Liver (tissue), 9 donors: ENCODE results near the gene SAFB. TPM values are rescaled to one million over a fixed set of nuclear protein-coding genes. Genes with fewer than 3 reads are reported as not detected.

Source experiments
- DNase-seq: peaks from one replicate; pipeline ENCODE4 v3.0.0-alpha.2; 2017; ENCODE audit warnings: low spot score
- H3K27ac ChIP-seq, 2 donors: one replicate each; pipeline ENCODE4 v1.7.0; 2013; ENCODE audit warnings: inconsistent platforms in 2 of 2, low read length in 2 of 2, control low read depth in 1 of 2, low read depth in 1 of 2, mild to moderate bottlenecking in 1 of 2
- H3K27me3 ChIP-seq, 4 donors: one replicate each; pipeline versions ENCODE4 v1.6.1 to v1.7.0; 2013; ENCODE audit warnings: low read length in 3 of 4, inconsistent platforms in 1 of 4, mild to moderate bottlenecking in 1 of 4, moderate library complexity in 1 of 4; ENCODE audit not compliant: control insufficient read depth in 4 of 4, insufficient read depth in 4 of 4
- H3K36me3 ChIP-seq, 4 donors: one replicate each; pipeline versions ENCODE4 v1.6.1 to v1.7.0; 2013; ENCODE audit warnings: low read length in 3 of 4, mild to moderate bottlenecking in 3 of 4, low read depth in 1 of 4, moderate library complexity in 1 of 4; ENCODE audit not compliant: control insufficient read depth in 4 of 4, insufficient read depth in 3 of 4
- H3K4me1 ChIP-seq, 4 donors: one replicate each; pipeline versions ENCODE4 v1.6.1 to v1.7.0; 2013; ENCODE audit warnings: low read length in 3 of 4, mild to moderate bottlenecking in 3 of 4, moderate library complexity in 1 of 4; ENCODE audit not compliant: control insufficient read depth in 4 of 4, insufficient read depth in 4 of 4
- H3K4me3 ChIP-seq, 3 donors: one replicate each; pipeline versions ENCODE4 v1.6.1 to v1.7.0; 2013; ENCODE audit warnings: low read length in 3 of 3, control low read depth in 1 of 3, low read depth in 1 of 3, mild to moderate bottlenecking in 1 of 3
- H3K9ac ChIP-seq, 2 donors: one replicate each; pipeline ENCODE4 v1.7.0; 2013; ENCODE audit warnings: low read length in 2 of 2, mild to moderate bottlenecking in 2 of 2, moderate library complexity in 2 of 2, control low read depth in 1 of 2, low read depth in 1 of 2
- H3K9me3 ChIP-seq, 4 donors: one replicate each; pipeline versions ENCODE4 v1.6.1 to v1.7.0; 2013; ENCODE audit warnings: low read length in 3 of 4; ENCODE audit not compliant: control insufficient read depth in 4 of 4
- EGR1 ChIP-seq, 2 donors: IDR thresholded peaks; 2 replicates each; pipeline ENCODE4 v1.6.1; 2016 to 2018; ENCODE audit warnings: antibody characterized with exemption in 2 of 2, low read depth in 2 of 2
- FOXA1 ChIP-seq: IDR thresholded peaks from 2 replicates; pipeline ENCODE4 v1.6.1; 2016; ENCODE audit warnings: antibody characterized with exemption
- FOXA2 ChIP-seq: IDR thresholded peaks from 2 replicates; pipeline ENCODE4 v1.6.1; 2016; ENCODE audit warnings: antibody characterized with exemption
- GABPA ChIP-seq, 2 donors: IDR thresholded peaks in 1 of 2; conservative IDR thresholded peaks in 1 of 2; 2 replicates each; pipeline ENCODE4 v1.6.1; 2016; ENCODE audit warnings: antibody characterized with exemption in 2 of 2, mild to moderate bottlenecking in 1 of 2, moderate library complexity in 1 of 2
- HNF4A ChIP-seq, 2 donors: conservative IDR thresholded peaks; 2 replicates each; pipeline ENCODE4 v1.6.1; 2016; ENCODE audit warnings: antibody characterized with exemption in 2 of 2, mild to moderate bottlenecking in 2 of 2
- HNF4G ChIP-seq: IDR thresholded peaks from 2 replicates; pipeline ENCODE4 v1.6.1; 2016; ENCODE audit warnings: antibody characterized with exemption
- JUND ChIP-seq, 2 donors: IDR thresholded peaks; 2 replicates each; pipeline ENCODE4 v1.6.1; 2016; ENCODE audit warnings: antibody characterized with exemption in 2 of 2
- NR2F2 ChIP-seq: IDR thresholded peaks from 2 replicates; pipeline ENCODE4 v1.6.1; 2016; ENCODE audit warnings: antibody characterized with exemption
- RAD21 ChIP-seq, 2 donors: IDR thresholded peaks; 2 replicates each; pipeline ENCODE4 v1.6.1; 2016; ENCODE audit warnings: antibody characterized with exemption in 2 of 2, mild to moderate bottlenecking in 2 of 2
- RXRA ChIP-seq, 2 donors: IDR thresholded peaks; 2 replicates each; pipeline ENCODE4 v1.6.1; 2017 to 2018; ENCODE audit warnings: antibody characterized with exemption in 2 of 2, mild to moderate bottlenecking in 1 of 2
- SP1 ChIP-seq: IDR thresholded peaks from 2 replicates; pipeline ENCODE4 v1.6.1; 2018; ENCODE audit warnings: antibody characterized with exemption, mild to moderate bottlenecking
- TAF1 ChIP-seq: conservative IDR thresholded peaks from 2 replicates; pipeline ENCODE4 v1.6.1; 2016; ENCODE audit warnings: antibody characterized with exemption, mild to moderate bottlenecking
- YY1 ChIP-seq: IDR thresholded peaks from 2 replicates; pipeline ENCODE4 v1.6.1; 2016; ENCODE audit warnings: antibody characterized with exemption, mild to moderate bottlenecking
- WGBS: extraction: QIAGEN DNeasy Blood & Tissue Kit; methylation state at CpG from one replicate; pipeline ENCODE4 v1.1.7; 2013; 5-methylcytosine and 5-hydroxymethylcytosine counted together
- polyA plus RNA-seq, 2 donors: library from polyadenylated mRNA; stranded (reverse) in 1 of 2; unstranded in 1 of 2; fragments of 200-250 nt in 1 of 2; fragments of >200 nt in 1 of 2; fragmentation: Nextera tagmentation in 1 of 2; extraction: Ambion mirVana in 1 of 2; gene quantifications; one replicate each; pipeline versions ENCODE4 v1.2.1 to v1.2.3, GENCODE V29; 2013 to 2015
- total RNA-seq, 2 donors: library from RNA; depleted of rRNA; stranded (reverse); fragments of >200 nt; gene quantifications; one replicate each; pipeline ENCODE4 v1.2.3, GENCODE V29; 2014
- TF ChIP-seq, protein P1 (sequence below): fragments of 150-350 bp; IDR thresholded peaks from 2 replicates; pipeline ENCODE4 v1.5.1; 2017; ENCODE audit warnings: improper control_type of control experiment, low read depth, low read length; ENCODE audit not compliant: missing input control
- TF ChIP-seq, protein P2 (sequence below): IDR thresholded peaks from 2 replicates; pipeline ENCODE4 v1.6.1; 2016; ENCODE audit warnings: antibody characterized with exemption
- TF ChIP-seq, protein P3 (sequence below): IDR thresholded peaks from 2 replicates; pipeline ENCODE4 v1.6.1; 2016; ENCODE audit warnings: antibody characterized with exemption
- TF ChIP-seq, protein P4 (sequence below): IDR thresholded peaks from 2 replicates; pipeline ENCODE4 v1.6.1; 2016; ENCODE audit warnings: antibody characterized with exemption
- TF ChIP-seq, protein P5 (sequence below): IDR thresholded peaks from 2 replicates; pipeline ENCODE4 v1.6.1; 2016; ENCODE audit warnings: antibody characterized with exemption, mild to moderate bottlenecking
- donor health status: healthy.
- donor health status: healthy.
- donor health status: healthy.
- donor health status: healthy.
- donor health status: healthy.

The SAFB gene
- total and polyA plus RNA-seq, 4 donors = 16.5 to 65.0 (median 38.5) TPM

DNA sequence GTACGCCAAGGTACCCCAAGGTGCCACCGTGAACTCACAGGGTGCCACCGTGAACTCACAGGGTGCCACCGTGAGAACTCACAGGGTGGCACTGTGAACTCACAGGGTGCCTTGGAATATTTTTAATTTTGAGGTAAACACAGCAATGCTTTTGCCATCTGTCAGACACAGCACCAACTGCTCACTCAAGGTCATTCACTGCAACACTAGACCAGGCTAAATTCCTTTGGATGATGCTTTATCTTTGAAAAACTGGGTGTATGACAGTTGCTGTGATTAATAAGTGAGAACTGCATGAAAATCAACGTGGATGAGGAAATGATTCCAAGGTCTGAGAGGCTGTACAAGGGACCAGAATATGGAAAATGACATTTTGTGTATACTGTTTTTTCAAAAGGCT is 19.3 kb upstream of the SAFB start:
- no peak overlapping the region for H3K9ac ChIP-seq
- no peaks in the 10 kb centered on the region for H3K4me1 ChIP-seq
- H3K36me3 ChIP-seq = peaks cover 28 to 87% (median 79%) of the 10 kb centered on the region in 4 donors
- H3K27me3 ChIP-seq = no peaks in the 10 kb centered on the region
- no peaks in the 10 kb centered on the region for H3K9me3 ChIP-seq
- H3K27ac ChIP-seq = no peak overlapping the region
- no peak overlapping the region for H3K4me3 ChIP-seq
- TF ChIP-seq RXRA (IDR thresholded peaks at IDR 0.05) = no peak
- no peak for TF ChIP-seq SP1
- TF ChIP-seq JUND (IDR thresholded peaks at IDR 0.05) = no peak
- TF ChIP-seq, protein P1, sequence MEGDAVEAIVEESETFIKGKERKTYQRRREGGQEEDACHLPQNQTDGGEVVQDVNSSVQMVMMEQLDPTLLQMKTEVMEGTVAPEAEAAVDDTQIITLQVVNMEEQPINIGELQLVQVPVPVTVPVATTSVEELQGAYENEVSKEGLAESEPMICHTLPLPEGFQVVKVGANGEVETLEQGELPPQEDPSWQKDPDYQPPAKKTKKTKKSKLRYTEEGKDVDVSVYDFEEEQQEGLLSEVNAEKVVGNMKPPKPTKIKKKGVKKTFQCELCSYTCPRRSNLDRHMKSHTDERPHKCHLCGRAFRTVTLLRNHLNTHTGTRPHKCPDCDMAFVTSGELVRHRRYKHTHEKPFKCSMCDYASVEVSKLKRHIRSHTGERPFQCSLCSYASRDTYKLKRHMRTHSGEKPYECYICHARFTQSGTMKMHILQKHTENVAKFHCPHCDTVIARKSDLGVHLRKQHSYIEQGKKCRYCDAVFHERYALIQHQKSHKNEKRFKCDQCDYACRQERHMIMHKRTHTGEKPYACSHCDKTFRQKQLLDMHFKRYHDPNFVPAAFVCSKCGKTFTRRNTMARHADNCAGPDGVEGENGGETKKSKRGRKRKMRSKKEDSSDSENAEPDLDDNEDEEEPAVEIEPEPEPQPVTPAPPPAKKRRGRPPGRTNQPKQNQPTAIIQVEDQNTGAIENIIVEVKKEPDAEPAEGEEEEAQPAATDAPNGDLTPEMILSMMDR = no peak
- no peak for TF ChIP-seq HNF4G
- no peak for TF ChIP-seq FOXA2
- TF ChIP-seq EGR1 (IDR thresholded peaks at IDR 0.05; ENCODE audit: low read depth in 2 of 2) = no peak
- no peak for TF ChIP-seq YY1
- TF ChIP-seq GABPA (IDR thresholded peaks at IDR 0.05 in 1 of 2, conservative IDR thresholded peaks at IDR 0.05 in 1 of 2) = no peak
- TF ChIP-seq, protein P2, sequence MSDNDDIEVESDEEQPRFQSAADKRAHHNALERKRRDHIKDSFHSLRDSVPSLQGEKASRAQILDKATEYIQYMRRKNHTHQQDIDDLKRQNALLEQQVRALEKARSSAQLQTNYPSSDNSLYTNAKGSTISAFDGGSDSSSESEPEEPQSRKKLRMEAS = no peak
- TF ChIP-seq, protein P3, sequence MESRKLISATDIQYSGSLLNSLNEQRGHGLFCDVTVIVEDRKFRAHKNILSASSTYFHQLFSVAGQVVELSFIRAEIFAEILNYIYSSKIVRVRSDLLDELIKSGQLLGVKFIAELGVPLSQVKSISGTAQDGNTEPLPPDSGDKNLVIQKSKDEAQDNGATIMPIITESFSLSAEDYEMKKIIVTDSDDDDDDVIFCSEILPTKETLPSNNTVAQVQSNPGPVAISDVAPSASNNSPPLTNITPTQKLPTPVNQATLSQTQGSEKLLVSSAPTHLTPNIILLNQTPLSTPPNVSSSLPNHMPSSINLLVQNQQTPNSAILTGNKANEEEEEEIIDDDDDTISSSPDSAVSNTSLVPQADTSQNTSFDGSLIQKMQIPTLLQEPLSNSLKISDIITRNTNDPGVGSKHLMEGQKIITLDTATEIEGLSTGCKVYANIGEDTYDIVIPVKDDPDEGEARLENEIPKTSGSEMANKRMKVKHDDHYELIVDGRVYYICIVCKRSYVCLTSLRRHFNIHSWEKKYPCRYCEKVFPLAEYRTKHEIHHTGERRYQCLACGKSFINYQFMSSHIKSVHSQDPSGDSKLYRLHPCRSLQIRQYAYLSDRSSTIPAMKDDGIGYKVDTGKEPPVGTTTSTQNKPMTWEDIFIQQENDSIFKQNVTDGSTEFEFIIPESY = no peak
- no peak for TF ChIP-seq TAF1
- TF ChIP-seq, protein P4, sequence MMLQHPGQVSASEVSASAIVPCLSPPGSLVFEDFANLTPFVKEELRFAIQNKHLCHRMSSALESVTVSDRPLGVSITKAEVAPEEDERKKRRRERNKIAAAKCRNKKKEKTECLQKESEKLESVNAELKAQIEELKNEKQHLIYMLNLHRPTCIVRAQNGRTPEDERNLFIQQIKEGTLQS = no peak
- TF ChIP-seq, protein P5, sequence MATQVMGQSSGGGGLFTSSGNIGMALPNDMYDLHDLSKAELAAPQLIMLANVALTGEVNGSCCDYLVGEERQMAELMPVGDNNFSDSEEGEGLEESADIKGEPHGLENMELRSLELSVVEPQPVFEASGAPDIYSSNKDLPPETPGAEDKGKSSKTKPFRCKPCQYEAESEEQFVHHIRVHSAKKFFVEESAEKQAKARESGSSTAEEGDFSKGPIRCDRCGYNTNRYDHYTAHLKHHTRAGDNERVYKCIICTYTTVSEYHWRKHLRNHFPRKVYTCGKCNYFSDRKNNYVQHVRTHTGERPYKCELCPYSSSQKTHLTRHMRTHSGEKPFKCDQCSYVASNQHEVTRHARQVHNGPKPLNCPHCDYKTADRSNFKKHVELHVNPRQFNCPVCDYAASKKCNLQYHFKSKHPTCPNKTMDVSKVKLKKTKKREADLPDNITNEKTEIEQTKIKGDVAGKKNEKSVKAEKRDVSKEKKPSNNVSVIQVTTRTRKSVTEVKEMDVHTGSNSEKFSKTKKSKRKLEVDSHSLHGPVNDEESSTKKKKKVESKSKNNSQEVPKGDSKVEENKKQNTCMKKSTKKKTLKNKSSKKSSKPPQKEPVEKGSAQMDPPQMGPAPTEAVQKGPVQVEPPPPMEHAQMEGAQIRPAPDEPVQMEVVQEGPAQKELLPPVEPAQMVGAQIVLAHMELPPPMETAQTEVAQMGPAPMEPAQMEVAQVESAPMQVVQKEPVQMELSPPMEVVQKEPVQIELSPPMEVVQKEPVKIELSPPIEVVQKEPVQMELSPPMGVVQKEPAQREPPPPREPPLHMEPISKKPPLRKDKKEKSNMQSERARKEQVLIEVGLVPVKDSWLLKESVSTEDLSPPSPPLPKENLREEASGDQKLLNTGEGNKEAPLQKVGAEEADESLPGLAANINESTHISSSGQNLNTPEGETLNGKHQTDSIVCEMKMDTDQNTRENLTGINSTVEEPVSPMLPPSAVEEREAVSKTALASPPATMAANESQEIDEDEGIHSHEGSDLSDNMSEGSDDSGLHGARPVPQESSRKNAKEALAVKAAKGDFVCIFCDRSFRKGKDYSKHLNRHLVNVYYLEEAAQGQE = no peak
- TF ChIP-seq HNF4A (conservative IDR thresholded peaks at IDR 0.05) = no peak
- TF ChIP-seq NR2F2 = no peak
- TF ChIP-seq FOXA1 = no peak
- no peak for TF ChIP-seq RAD21 (IDR thresholded peaks at IDR 0.05)
- DNase-seq = no peak
- WGBS = 90% methylated on average over 5 of the region's 5 CpGs
